Lung microvascular endothelial cell (primary cell): ENCODE measurements around the gene FBXL7. TPM values are rescaled to one million over a fixed set of nuclear protein-coding genes. Genes with fewer than 3 reads are reported as not detected.

Source experiments
- DNase-seq, 2 donors: peaks; one replicate each; pipeline versions ENCODE4 v3.0.0 to v3.0.0-alpha.2; 2010; ENCODE audit warnings: low read depth in 2 of 2
- total RNA-seq: library from RNA; depleted of rRNA; stranded (reverse); fragments of >200 nt; gene quantifications from 2 replicates; pipeline ENCODE4 v1.2.1, GENCODE V29; 2014

FBXL7 gene
- total RNA-seq, 1 donor from 2014 or later = 14.1 TPM

DNA sequence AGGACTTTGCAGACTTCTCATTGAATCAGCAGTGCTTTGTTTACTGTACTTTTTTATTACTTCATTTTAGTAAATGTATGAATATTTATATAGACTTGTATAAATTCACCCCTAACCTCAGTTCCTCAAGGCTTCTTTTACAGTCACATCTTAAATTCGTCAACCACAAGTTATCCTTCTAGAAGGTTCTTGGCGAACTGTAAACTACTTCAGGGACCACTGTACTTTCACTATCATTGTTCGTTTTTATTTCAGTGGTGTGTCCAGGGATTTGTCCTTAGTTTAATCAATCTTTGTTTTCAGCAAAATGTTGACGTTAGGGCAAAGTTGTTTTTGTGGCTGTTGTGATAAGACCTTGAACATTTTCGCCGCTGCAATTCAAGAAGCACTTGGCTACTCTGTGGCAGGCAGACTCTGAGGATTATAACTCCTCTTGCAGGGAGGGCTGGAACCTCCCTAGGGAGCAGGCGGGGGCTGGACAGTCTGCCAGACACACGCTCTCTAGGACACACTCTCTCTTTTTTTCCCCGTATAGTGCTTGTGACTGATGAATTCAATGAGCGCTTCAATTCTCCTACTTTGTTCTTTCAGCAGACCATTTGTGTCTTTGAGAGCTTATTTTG, 252.8 kb downstream of the FBXL7 start:
- peak in 1 of 2 donors; percentile 38 for DNase-seq

DNA sequence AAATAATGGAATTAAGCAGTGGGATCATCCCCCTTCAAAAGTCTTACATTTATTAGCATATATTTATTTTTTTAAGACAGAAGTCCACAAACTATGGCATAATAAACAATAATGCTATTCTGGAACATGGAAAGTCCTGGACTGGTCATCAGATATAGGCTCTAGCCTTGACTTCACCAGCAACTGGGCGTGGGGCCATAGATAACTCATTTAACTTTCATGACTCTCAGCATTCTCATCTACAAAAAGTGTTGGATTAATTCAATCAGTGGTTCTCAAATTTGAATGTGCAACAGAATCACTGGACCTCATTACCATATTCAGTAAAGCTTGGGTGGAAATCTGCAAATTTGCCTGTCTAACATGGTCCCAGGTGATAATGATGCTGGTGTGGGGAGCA, 253.8 kb downstream of the FBXL7 start:
- DNase-seq = no peak

DNA sequence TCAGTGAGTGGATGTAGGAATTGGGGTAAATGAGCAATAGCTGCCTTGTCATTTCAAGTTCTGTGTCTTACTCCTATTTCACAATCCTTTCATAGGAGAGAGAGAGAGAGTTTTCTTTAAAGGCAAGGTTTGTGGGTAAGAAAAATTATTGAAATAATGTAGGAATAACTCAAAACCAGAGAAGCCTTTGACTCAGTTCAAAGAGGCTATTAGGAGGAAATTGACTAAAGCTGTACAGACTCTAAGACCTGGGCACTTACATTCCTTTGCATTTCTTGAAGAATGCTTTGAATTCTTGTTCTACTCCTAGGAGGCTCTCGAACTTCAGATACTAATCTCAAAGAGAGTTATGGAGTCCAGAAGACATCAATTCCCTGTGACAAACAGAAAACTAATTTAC, 257.1 kb downstream of the FBXL7 start:
- peak in 1 of 2 donors; percentile 28 for DNase-seq

DNA sequence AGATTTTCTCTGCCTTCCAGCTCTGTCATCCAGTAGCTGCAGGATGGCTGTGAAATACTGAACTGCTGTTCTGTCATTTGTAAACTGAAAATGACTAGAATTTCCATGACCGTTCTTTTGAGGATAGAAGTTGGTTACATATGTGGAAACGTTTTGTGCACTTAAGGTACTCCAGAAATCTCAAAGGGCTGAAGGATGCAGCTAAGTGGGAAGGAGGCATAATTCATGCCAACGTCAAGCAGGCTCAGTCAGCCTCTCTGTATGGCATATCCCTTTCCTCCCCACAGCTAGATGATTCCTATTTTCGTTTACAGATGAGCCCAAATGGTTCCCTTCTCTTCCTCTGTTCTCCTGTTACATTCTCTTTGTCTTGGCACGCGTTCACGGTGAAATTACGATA, 257.6 kb downstream of the FBXL7 start:
- DNase-seq = peak in 1 of 2 donors; percentile 9

DNA sequence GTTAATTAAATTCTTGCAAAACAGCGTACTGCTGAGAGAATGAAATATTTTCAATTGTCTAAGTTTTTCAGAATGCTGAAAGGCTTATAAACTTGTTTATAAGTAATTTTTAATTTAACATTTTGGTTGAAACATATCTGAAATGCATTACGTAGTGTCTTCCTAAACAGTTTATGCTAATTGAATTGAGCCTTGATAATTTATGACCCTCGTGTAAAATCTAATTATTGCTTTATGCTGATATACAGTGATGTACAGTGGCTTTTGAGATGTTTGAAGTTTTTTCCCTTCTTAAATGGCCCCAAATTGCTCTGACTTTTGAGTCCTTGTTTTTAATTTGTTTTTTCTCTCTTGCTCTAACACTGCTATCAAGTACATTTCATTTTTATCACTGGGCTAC, 262.7 kb downstream of the FBXL7 start:
- no peak for DNase-seq

DNA sequence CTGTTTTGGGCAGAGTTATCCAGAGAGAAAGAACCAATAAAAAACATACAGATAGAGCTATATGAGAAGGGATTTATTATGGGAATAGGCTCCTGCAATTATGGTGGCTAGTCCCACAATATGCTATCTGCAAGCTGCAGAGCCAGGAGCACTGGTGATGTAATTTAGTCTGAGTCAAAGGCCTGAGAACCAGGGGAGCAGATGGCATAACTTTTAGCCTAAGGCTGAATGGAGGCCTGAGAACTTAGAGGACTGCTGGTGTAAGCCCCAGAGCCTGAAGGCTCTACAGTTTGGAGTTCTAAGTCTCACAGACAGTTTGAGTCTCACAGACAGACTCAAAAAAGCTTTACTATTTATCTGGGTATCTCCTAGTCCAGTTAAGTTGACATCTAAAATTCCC, 263.8 kb downstream of the FBXL7 start:
- no peak for DNase-seq

DNA sequence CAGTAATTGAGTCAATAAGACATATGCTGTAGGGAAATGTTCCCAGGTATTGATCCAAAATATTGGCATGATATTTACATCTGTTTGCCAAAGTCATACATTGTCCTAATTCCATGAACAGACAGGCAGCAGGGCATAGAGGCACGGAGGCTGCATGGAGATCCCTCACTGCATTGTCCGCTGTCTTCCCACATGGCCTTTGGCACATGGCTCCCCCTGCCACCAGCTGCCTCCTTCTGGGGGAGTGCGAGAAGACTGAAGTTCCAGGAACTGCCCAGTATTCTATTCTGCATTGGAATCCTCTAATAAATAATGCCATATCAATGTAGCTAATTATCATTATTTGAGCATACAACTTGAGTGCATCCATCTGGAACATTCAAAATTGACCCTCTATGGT, 269.0 kb downstream of the FBXL7 start:
- DNase-seq = no peak

DNA sequence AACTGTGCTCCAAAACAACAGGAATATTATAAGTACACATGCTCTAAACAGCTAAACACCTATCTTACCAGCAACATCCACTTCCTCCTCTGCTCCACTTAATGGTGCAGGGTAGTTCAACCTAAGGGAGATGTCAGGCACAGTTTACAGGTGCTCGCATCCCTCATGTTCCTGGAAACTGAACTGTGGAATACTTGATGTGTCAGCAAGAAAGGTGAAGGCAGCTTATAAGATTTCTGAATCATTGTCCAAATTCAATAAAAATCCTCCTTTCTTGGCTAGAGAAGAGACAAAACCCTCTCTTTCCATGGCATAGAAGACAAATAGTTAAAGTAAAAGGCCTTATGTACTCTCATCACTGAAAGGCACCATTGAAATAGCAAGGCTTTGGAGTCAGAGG, 272.2 kb downstream of the FBXL7 start:
- DNase-seq = no peak

DNA sequence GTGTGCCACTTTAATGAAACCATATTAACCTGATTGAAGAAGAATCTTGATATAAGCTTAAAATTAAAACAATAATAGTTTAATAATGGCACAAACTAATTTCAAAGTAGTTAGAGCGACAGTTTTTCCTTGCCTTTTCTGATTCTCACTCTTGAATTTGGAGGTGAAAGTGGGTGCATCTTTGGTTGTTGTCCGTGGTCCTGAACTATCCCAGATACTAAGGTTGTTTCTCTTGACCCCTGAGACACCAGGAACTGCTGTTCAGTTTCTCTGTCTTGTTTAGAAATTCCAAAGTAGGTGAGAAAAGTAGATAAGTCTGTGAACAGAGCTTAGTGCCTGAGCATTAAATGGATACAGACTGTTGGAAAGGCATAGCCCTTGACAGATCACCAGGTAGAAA, 274.7 kb downstream of the FBXL7 start:
- DNase-seq = no peak

DNA sequence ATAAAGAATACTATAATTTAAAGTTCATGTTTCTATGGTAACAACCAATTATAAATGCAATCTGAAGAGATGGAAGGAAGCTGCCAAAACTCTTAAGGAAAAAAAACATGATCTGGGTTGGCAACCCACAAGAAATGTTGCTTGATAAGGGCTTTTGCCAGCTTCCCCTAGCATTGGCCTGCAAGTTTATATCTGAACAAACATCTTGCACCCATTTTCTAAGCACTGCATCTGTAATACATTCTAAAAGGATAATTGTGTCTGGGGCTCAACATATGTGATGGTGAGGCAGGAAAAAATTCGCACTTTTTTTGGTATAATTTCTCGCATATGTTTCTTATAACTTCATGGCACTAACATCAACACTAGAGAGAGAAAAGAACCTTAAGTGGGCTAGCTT, 276.4 kb downstream of the FBXL7 start:
- no peak for DNase-seq

DNA sequence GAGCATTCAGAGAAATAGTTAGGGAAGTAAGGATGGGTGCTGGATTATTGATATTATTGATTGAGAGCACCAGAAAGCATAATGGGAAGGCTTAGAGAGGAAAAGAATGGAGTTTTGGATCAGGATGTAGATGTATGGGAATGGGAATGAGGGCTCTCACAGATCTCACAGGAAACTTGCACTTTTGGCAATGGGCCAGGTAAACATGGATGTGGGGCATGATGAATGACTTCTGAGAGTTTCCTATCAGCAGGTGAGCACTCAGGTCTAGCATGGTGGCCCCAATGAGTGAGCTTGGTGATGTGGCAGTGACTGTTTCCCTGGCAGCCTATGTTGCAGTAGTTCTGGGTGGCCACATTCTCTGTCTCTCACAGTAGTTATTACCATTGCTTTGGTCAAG, 283.8 kb downstream of the FBXL7 start:
- DNase-seq = peak in 1 of 2 donors; percentile 50

DNA sequence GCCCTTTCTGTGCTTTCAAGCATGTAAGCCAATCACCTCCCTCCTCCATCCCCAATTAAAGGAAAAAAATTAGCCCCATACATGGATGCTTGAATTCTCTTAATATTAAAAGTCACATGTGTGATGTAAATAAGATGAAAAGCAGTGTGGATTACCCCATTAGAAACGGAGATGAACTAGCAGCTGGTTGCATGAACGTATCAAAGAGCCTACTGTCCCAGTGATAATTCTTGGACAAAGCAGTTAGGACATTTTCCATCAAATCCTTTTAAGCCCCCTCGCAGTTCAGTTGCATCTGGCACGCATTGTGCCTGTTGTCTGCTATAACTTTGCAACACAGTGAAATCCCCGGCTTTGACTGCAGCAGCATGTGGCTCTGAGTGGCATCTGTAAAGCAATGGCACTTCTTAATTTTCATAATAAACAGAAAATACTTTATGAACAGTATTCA, 285.6 kb downstream of the FBXL7 start:
- DNase-seq = no peak

DNA sequence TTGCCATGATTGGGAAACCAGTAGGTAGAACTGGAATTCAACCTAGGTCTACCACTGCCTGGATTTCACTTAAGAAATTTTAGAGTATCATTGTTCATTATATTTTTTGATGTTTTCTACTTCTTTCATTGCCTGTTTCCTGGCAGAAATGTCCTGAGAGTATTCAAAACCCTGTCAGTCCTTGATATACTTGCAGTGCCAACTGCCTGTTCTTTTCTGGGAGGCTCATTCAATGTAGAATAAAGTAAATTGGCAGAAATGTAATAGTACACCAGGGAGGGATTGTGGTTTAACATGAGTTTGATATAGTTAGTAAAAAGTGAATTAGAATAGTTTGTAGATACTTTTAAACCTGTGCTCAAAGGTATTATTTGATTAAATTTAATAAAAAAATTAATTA, 286.3 kb downstream of the FBXL7 start:
- DNase-seq = no peak

DNA sequence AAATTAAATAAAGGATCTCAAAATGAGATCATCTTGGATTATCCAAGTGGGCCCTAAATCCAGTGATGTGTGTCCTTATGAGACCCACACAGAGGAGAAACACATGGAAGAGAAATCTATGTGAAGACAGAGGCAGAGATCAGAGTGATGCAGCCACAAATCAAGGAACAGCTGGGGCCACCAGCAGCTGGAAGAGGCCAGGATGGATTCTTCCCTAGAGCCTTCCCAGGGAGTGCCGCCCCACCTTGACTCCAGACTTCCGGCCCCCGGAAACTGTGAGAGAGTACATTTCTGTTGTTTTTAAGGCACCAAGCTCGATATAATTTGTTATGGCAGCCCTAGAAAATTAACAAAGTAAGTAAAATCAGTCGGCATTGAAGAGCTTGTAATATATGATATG, 286.9 kb downstream of the FBXL7 start:
- DNase-seq = peak in 1 of 2 donors; percentile 30

DNA sequence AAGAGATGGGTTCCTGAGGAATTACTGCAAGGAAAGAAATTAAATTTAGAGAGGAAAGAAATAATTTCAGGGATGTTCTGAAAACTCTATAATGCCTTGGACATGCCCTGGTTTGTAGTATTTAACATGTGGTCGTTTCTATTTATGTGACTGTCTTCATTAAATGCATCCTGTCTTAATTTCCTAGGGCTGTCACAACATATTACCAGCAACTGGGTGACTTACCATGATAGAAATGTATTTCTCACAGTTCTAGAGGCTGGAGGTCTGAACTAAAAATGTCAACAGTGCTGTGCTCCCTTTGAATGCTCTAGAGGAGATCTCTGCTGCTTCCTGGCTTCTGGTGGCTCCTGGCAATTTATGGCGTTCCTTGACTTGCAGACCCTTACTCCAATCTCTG, 287.7 kb downstream of the FBXL7 start:
- no peak for DNase-seq

DNA sequence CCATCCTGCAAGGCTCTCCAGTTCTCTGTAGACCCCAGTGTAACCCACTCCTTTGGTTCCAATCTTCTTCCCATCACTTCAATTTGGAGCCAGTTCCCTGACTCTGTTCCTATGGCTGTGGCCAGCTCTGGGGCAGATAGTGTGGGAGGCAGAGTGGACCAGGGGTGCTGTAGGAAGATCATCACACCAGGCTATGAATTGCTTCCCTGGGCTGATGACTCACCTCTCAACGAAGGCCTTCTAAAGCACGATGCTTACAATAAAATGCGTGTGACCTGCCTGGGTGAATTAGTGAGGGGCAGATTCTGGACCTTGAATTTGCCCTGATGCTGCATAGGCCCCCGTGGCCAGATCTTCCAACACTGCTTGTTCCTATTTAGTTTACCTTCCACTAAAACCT, 289.7 kb downstream of the FBXL7 start:
- DNase-seq = peak; percentile 50 to 51

DNA sequence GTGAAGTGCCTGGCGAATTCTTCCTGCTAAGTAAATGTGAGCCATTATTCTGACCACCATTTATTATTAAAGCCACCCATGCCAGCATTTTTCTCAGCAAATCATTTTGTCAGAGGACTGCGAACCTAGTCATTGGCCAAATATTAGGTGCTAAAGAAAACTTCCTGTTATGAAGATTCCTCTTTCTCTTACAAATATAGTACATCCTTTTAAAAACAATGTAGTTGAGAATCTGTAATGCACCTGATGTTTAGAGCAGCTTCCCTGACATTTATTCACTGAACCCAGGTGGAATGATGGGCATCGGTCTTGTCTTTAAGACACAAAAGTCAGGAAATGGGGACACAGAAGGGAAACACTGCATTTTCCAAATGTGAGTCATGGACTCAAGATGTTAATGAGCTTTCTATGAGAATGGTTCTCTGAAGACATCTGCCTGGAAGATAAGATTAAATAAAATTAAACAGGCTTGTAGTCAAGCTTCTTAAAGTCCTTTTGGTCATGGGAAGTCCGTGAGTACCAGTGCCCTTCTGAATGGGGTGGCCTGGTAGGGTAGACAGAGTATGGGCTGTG, 290.6 kb downstream of the FBXL7 start:
- DNase-seq = peak; percentile 52 to 60

DNA sequence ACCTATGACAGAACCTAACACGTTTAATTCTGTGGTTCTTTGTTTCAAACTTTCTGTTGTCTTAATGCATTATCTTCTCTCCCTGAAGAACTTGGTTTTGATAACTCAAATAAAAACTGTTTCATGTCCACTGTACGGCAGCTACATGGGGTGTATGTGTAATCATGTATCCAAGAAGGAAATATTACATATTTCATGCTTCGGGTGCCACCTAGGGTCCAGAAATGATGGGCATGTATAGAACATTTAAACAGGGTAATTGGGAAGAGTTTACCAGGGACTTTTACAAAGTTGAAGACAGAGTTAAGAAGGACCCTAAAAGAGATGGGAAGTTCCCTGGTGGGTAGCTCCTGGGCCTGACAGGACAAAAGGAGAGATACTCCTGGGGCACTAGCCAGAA, 291.3 kb downstream of the FBXL7 start:
- DNase-seq = peak; percentile 36 to 73

DNA sequence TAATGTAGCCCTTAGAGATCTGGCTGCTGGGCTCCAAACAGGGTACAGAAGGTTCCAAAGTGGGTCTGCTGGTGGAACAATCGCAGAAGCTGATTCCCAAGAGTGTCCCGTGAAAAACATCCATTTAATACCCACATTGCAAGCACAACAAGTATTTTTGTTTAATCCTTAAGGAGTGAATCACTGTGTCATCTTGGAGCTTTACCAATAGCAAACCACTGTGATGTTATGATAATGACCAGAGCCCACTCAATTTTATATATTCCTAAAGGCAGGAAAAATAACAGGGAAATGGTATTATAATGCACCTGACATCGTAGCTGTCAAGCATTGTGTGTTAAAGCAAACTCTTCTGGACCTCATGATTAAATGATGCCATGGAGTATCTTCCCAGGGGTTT, 291.9 kb downstream of the FBXL7 start:
- no peak for DNase-seq

DNA sequence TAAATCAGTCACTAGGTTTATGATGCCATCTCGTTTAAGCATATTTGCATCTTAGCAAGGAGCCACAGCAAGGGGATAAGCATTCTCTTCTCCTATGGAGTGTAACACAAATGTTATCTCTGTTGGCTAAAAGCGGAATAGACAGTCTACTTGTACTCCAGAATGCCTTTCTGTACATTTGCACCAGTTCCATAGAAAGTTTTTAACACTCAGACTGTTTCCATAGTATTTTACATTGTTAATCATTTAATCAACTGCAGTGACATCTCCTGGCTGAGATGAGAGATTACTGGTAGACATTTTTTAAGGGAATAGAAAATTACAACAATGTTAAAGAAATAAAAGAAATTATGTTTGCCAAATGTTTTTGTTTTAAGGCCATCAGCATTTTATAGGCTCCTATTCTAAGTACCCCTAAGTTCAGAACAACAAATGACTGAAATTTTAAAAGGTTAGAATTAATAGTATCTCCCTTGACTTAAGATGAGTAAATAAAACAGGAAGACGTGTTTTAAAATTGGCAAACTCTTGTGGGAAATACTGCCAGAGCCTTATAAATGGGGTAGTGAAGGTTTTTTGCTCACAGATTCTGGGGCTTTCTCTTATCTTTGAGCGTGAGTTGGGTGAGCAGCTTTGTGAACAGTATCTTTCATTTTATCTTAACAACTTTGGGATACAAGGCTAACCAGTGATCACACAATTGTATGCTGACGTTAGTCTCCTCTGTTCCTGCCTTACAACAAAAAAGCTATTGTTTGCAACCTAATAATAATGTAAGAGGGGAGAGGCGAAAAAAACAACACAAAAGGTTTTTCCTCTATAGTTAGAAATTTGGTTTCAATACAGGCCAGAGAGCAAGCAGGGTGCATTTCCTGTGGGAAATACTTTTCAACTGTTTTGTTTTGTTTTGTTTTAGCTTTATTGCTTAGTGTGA, 294.3 kb downstream of the FBXL7 start:
- DNase-seq = peak; percentile 61 to 76

DNA sequence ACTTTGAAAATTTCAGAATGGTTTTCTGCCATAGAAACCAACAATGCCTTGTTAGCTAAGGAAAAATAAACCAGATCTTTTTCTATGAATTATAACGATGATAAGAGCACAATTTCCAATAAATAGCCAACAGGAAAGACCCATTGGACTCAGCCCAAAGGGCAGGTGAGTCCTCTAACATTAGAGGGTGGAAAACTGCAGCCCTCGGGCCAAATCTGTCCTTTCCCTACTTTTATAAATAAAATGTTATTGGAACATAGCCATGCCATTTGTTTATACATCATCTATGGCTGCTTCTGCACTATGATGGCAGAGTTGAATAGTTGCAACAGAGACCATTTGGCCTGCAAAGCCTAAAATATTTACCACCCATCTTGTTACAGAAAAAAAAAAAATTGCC, 296.1 kb downstream of the FBXL7 start:
- peak in 1 of 2 donors; percentile 77 for DNase-seq

DNA sequence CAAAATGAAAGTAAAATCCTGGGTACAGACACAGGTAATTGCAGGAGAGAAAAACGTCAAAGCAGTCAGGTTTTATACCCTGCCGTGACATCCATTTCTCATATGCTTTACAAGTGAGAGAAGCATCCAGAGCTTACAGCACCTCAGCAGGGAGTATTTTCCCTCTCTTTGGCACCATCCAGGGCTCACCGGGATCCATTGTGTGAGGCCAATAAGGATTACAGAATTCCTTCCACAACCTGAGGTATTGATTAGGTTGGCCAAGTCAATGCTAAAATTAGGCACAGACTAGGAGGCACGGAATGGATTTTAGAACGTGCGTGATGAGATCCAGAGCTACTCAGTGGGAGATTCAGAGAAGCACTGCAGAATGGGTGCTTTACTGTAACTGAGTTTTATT, 296.6 kb downstream of the FBXL7 start:
- no peak for DNase-seq

DNA sequence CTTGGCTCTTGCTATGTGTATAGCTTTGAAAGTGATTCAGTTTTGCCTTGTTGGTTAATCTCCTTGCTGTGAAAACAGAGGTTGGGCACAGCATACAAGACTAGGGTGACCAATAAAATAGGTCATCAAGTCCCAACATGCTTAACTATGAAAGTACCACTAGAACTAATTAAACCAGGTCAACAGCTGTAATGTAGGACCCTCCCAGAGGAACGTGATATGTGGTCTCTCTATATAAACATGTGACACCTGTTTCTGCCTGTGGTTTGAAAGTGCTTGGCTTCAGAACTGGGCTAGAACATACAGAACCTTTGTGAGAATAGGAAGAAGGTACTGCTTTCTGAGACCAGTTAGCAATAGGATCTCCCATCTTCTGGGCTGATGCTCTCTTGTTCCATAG, 297.1 kb downstream of the FBXL7 start:
- no peak for DNase-seq
